Mucosa of descending colon (tissue), 3 donors: ENCODE data around the gene LCN1. TPM values are rescaled to one million over a fixed set of nuclear protein-coding genes. Genes with fewer than 3 reads are reported as not detected.
"Not testable (repeated sequence)": the region's sequence is repeated elsewhere in the genome, so short reads cannot be mapped to it uniquely, and the experiment has no call there.

Experiments
- ATAC-seq: fragments of 200-7000 bp; cut with Tn5 transposase; one replicate; pipeline ENCODE4 v1.9.1; 2020; ENCODE audit warnings: mild to moderate bottlenecking, moderate library complexity
- DNase-seq, 3 donors: peaks; one replicate each; pipeline ENCODE4 v3.0.0-alpha.2; 2020
- H3K36me3 ChIP-seq: fragments of 200-600 bp; one replicate; pipeline ENCODE4 v1.8.0; 2021; ENCODE audit warnings: low read depth, mild to moderate bottlenecking
- H3K4me1 ChIP-seq: fragments of 200-600 bp; one replicate; pipeline ENCODE4 v1.8.0; 2021; ENCODE audit warnings: low read depth, mild to moderate bottlenecking
- H3K4me3 ChIP-seq: fragments of 200-600 bp; one replicate; pipeline ENCODE4 v1.8.0; 2021; ENCODE audit warnings: mild to moderate bottlenecking
- H3K9me3 ChIP-seq: fragments of 200-600 bp; one replicate; pipeline ENCODE4 v1.8.0; 2021; ENCODE audit warnings: mild to moderate bottlenecking
- CTCF ChIP-seq: fragments of 200-600 bp; IDR thresholded peaks from one replicate; pipeline ENCODE4 v1.8.0; 2022; ENCODE audit warnings: antibody characterized with exemption, mild to moderate bottlenecking
- intact Hi-C, 2 donors: fragments of 100-400 bp; cut with DNase I in 1 of 2; cut with micrococcal nuclease in 1 of 2; formaldehyde crosslinking; loops; one replicate each; pipeline versions ENCODE4 v1.11.0 to v1.11.1; 2022; cut with DNase I, micrococcal nuclease
- total RNA-seq, 3 donors: library from RNA; stranded (reverse); fragmentation: NEBNext Ultra II Directional in 2 of 3; extraction: Animal tissue kit (Norgen Biotek cat#: 25700) in 2 of 3; gene quantifications; one replicate each; pipeline versions ENCODE4 v1.2.1 to v1.2.4, GENCODE V29; 2021 to 2023
- donor health status: DM: no; HTN: no; CAD: no; lungs with moderate emphysema.
- donor health status: DM: no; HTN: no; CAD: no.
- donor health status: DM: no; HTN: yes; CAD: no.

Gene LCN1
- total RNA-seq, 3 donors from 2014 or later: not detected

GRCh38 chr9:135526089-135526729 is 5.0 kb downstream of the LCN1 start:
- DNase-seq (no peak), ATAC-seq (no peak)
- Histone ChIP-seq H3K36me3 (no peaks in the 10 kb centered on the region), H3K9me3 (no peaks in the 10 kb centered on the region), H3K4me1 (no peaks in the 10 kb centered on the region), H3K4me3 (no peak overlapping the region)
- intact Hi-C loops: no loop called here
- TF ChIP-seq CTCF: no peak

- H3K9me3 ChIP-seq: no peaks in the 10 kb centered on the region
- ATAC-seq (peak; percentile 15), DNase-seq (no peak)
- H3K4me3 ChIP-seq: no peak overlapping the region
- intact Hi-C loops: no loop called here
- no peaks in the 10 kb centered on the region for H3K4me1 ChIP-seq
- no peaks in the 10 kb centered on the region for H3K36me3 ChIP-seq
- no peak for TF ChIP-seq CTCF
Observed at GRCh38 chr9:135526730-135527571, 5.7 kb downstream of the LCN1 start.

- H3K4me1 ChIP-seq, intact Hi-C loops, H3K9me3 ChIP-seq, ATAC-seq, H3K4me3 ChIP-seq, H3K36me3 ChIP-seq, DNase-seq: not testable (repeated sequence)
Observed at GRCh38 chr9:135528842-135529435, 7.7 kb downstream of the LCN1 start.

GRCh38 chr9:135530146-135530545 is 8.9 kb downstream of the LCN1 start:
- Histone ChIP-seq H3K36me3 (no peaks in the 10 kb centered on the region), H3K9me3 (no peaks in the 10 kb centered on the region), H3K4me3 (no peak overlapping the region), H3K4me1 (no peaks in the 10 kb centered on the region)
- ATAC-seq: no peak
- DNase-seq: no peak
- intact Hi-C loops: no loop called here
- TF ChIP-seq CTCF: no peak

- no peak for TF ChIP-seq CTCF
- intact Hi-C loops: no loop called here
- ATAC-seq (no peak), DNase-seq (no peak)
- no peak overlapping the region for H3K4me3 ChIP-seq
- H3K4me1 ChIP-seq: no peaks in the 10 kb centered on the region
- no peaks in the 10 kb centered on the region for H3K36me3 ChIP-seq
- no peaks in the 10 kb centered on the region for H3K9me3 ChIP-seq
Observed at GRCh38 chr9:135531096-135531495, 9.9 kb downstream of the LCN1 start.

- intact Hi-C loops: no loop called here
- H3K36me3 ChIP-seq: no peaks in the 10 kb centered on the region
- no peaks in the 10 kb centered on the region for H3K9me3 ChIP-seq
- H3K4me3 ChIP-seq: no peak overlapping the region
- ATAC-seq (no peak), DNase-seq (no peak)
- TF ChIP-seq CTCF: no peak
- no peaks in the 10 kb centered on the region for H3K4me1 ChIP-seq
Observed at GRCh38 chr9:135533113-135533512, 11.9 kb downstream of the LCN1 start.
